NT2/D1 (cell line): ENCODE measurements around the gene SKIL.

Experiments
- YY1 ChIP-seq: IDR thresholded peaks from 2 replicates; pipeline ENCODE4 v1.6.1; 2011; ENCODE audit not compliant: insufficient read length, insufficient read depth
- ZNF274 ChIP-seq: IDR thresholded peaks from 2 replicates; pipeline ENCODE4 v1.6.1; 2011; ENCODE audit warnings: mild to moderate bottlenecking, low read depth, low read length

GRCh38 chr3:170397685-170398084 lies 40.2 kb downstream of the SKIL start:
- TF ChIP-seq YY1 (no peak), ZNF274 (no peak)
